GM12873 (cell line): ENCODE data around the gene HOXB13.

Experiments used
- CTCF ChIP-seq: IDR thresholded peaks from 2 replicates; pipeline ENCODE4 v1.5.1; 2012; ENCODE audit warnings: low read depth, mild to moderate bottlenecking, moderate library complexity, low read length, control low read depth; ENCODE audit not compliant: insufficient read depth; ENCODE audit errors: missing control alignments

Gene HOXB13

GRCh38 chr17:48746916-48747444 lies 18.4 kb upstream of the HOXB13 start:
- no peak for TF ChIP-seq CTCF

GRCh38 chr17:48745381-48746275 lies 17.1 kb upstream of the HOXB13 start:
- no peak for TF ChIP-seq CTCF

- TF ChIP-seq CTCF: no peak
Measured at GRCh38 chr17:48740537-48740936, 12.0 kb upstream of the HOXB13 start.

- TF ChIP-seq CTCF: no peak
Measured at GRCh38 chr17:48738803-48739526, 10.4 kb upstream of the HOXB13 start.

- TF ChIP-seq CTCF: no peak
Measured at GRCh38 chr17:48738424-48738802, 9.9 kb upstream of the HOXB13 start.

GRCh38 chr17:48737330-48738043 lies 8.9 kb upstream of the HOXB13 start:
- no peak for TF ChIP-seq CTCF

- no peak for TF ChIP-seq CTCF
Measured at GRCh38 chr17:48735062-48735351, 6.5 kb upstream of the HOXB13 start.
